Stomach (tissue), 4 donors: ENCODE data around the gene AGBL4.

Experiments used
- POLR2A ChIP-seq, 4 donors: fragments of 450-650 bp; IDR thresholded peaks; one replicate each; pipeline ENCODE4 v1.6.1; 2016; ENCODE audit warnings: antibody characterized with exemption in 4 of 4, control low read depth in 2 of 4, mild to moderate bottlenecking in 1 of 4, moderate library complexity in 1 of 4
- POLR2AphosphoS5 ChIP-seq, 3 donors: sonication (generic); formaldehyde crosslinking; IDR thresholded peaks; one replicate each; pipeline ENCODE4 v1.6.1; 2016; ENCODE audit warnings: antibody characterized with exemption in 3 of 3
- TF ChIP-seq, protein P1 (sequence below), 7 experiments: fragments of 450-650 bp in 4 of 7; fragments of 200-600 bp in 3 of 7; sonication (generic) in 3 of 7; IDR thresholded peaks; one replicate each; pipeline ENCODE4 v1.5.1; 2016 to 2019; ENCODE audit warnings: antibody characterized with exemption in 7 of 7, control low read depth in 2 of 7, mild to moderate bottlenecking in 1 of 7

DNA sequence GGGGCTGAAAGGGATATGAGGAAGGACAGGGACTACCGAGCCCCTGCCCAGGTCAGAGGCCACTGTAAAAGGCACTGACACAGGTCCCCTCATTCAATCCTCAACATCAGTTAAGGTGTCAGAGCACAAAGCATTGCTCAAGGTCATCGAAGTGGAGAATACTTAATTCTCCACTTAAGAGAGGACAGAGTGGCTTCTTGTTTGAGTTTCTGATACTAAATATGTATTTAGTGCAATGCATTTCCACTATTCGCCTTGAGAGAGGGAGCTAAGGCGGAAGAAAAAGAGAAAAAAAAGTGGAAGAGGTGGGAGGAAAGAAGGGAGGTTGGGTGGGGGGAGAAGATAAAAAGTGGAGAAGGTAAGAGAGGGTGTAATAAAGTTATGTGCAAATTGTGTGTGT is 1451.6 kb downstream of the AGBL4 start:
- TF ChIP-seq POLR2A (IDR thresholded peaks at IDR 0.05) (no peak), POLR2AphosphoS5 (IDR thresholded peaks at IDR 0.05) (no peak)
- TF ChIP-seq, protein P1, sequence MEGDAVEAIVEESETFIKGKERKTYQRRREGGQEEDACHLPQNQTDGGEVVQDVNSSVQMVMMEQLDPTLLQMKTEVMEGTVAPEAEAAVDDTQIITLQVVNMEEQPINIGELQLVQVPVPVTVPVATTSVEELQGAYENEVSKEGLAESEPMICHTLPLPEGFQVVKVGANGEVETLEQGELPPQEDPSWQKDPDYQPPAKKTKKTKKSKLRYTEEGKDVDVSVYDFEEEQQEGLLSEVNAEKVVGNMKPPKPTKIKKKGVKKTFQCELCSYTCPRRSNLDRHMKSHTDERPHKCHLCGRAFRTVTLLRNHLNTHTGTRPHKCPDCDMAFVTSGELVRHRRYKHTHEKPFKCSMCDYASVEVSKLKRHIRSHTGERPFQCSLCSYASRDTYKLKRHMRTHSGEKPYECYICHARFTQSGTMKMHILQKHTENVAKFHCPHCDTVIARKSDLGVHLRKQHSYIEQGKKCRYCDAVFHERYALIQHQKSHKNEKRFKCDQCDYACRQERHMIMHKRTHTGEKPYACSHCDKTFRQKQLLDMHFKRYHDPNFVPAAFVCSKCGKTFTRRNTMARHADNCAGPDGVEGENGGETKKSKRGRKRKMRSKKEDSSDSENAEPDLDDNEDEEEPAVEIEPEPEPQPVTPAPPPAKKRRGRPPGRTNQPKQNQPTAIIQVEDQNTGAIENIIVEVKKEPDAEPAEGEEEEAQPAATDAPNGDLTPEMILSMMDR (IDR thresholded peaks at IDR 0.05) = no peak
